H9 (cell line): ENCODE measurements around the gene POU2AF1. TPM values are rescaled to one million over a fixed set of nuclear protein-coding genes. Genes with fewer than 3 reads are reported as not detected.

ENCODE experiments used
- DNase-seq: peaks from one replicate; pipeline ENCODE4 v3.0.0-alpha.2; 2017
- H2AFZ ChIP-seq: one replicate; pipeline ENCODE4 v1.6.1; 2013; ENCODE audit warnings: mild to moderate bottlenecking, low read length, control low read depth, moderate library complexity
- H2AK5ac ChIP-seq: 2 replicates; pipeline ENCODE4 v1.6.1; 2013; ENCODE audit warnings: low read length, control low read depth, mixed read lengths; ENCODE audit not compliant: insufficient read length
- H2BK120ac ChIP-seq: one replicate; pipeline ENCODE4 v1.6.1; 2013; ENCODE audit warnings: low read depth, mild to moderate bottlenecking, low read length, control low read depth, inconsistent platforms; ENCODE audit not compliant: poor library complexity, severe bottlenecking
- H2BK12ac ChIP-seq: 2 replicates; pipeline ENCODE4 v1.6.1; 2013; ENCODE audit warnings: low read length, control low read depth, mixed read lengths, low read depth; ENCODE audit not compliant: insufficient read length
- H2BK15ac ChIP-seq: 2 replicates; pipeline ENCODE4 v1.6.1; 2013; ENCODE audit warnings: low read depth, low read length, control low read depth
- H2BK20ac ChIP-seq: one replicate; pipeline ENCODE4 v1.6.1; 2013; ENCODE audit warnings: low read depth, mild to moderate bottlenecking, low read length, control low read depth, inconsistent platforms; ENCODE audit not compliant: poor library complexity, severe bottlenecking
- H2BK5ac ChIP-seq: 2 replicates; pipeline ENCODE4 v1.6.1; 2013; ENCODE audit warnings: low read length, control low read depth, mixed read lengths; ENCODE audit not compliant: insufficient read length
- H3K14ac ChIP-seq: 2 replicates; pipeline ENCODE4 v1.6.1; 2013; ENCODE audit warnings: low read length, control low read depth; ENCODE audit not compliant: insufficient read depth
- H3K18ac ChIP-seq: 2 replicates; pipeline ENCODE4 v1.6.1; 2013; ENCODE audit warnings: low read depth, mild to moderate bottlenecking, mixed read lengths, low read length, control low read depth; ENCODE audit not compliant: insufficient read length
- H3K23ac ChIP-seq: 2 replicates; pipeline ENCODE4 v1.6.1; 2013; ENCODE audit warnings: low read length, control low read depth, mixed read lengths, low read depth; ENCODE audit not compliant: insufficient read length
- H3K23me2 ChIP-seq: 2 replicates; pipeline ENCODE4 v1.6.1; 2013; ENCODE audit warnings: low read depth, mild to moderate bottlenecking, mixed read lengths, low read length, control low read depth; ENCODE audit not compliant: insufficient read length, poor library complexity, severe bottlenecking
- H3K27ac ChIP-seq: 2 replicates; pipeline ENCODE4 v1.5.1; 2013; ENCODE audit warnings: low read length, control low read depth, mixed read lengths, low read depth; ENCODE audit not compliant: insufficient read length
- H3K27me3 ChIP-seq: 2 replicates; pipeline ENCODE4 v1.6.1; 2013; ENCODE audit warnings: low read length, control low read depth, inconsistent platforms; ENCODE audit not compliant: insufficient read depth
- H3K4ac ChIP-seq: 2 replicates; pipeline ENCODE4 v1.6.1; 2013; ENCODE audit warnings: low read depth, mild to moderate bottlenecking, control low read depth, inconsistent platforms, low read length, moderate library complexity
- H3K4me1 ChIP-seq: 2 replicates; pipeline ENCODE4 v1.6.1; 2013; ENCODE audit warnings: low read length, control low read depth, inconsistent platforms; ENCODE audit not compliant: insufficient read depth
- H3K4me2 ChIP-seq: 2 replicates; pipeline ENCODE4 v1.6.1; 2013; ENCODE audit warnings: low read length, control low read depth, mixed read lengths; ENCODE audit not compliant: insufficient read length, insufficient read depth
- H3K56ac ChIP-seq: 2 replicates; pipeline ENCODE4 v1.6.1; 2013; ENCODE audit warnings: low read depth, mild to moderate bottlenecking, mixed read lengths, low read length, control low read depth; ENCODE audit not compliant: insufficient read length
- H3K79me1 ChIP-seq: 2 replicates; pipeline ENCODE4 v1.6.1; 2013; ENCODE audit warnings: low read depth, mild to moderate bottlenecking, moderate library complexity, low read length, control low read depth, inconsistent platforms; ENCODE audit not compliant: insufficient read depth, poor library complexity, severe bottlenecking
- H3K79me2 ChIP-seq: 2 replicates; pipeline ENCODE4 v1.6.1; 2013; ENCODE audit warnings: low read length, control low read depth, inconsistent platforms; ENCODE audit not compliant: insufficient read depth
- H3K9ac ChIP-seq: 2 replicates; pipeline ENCODE4 v1.6.1; 2013; ENCODE audit warnings: low read length, control low read depth, mixed read lengths; ENCODE audit not compliant: insufficient read length; ENCODE audit errors: extremely low read depth
- H3K9me3 ChIP-seq: one replicate; pipeline ENCODE4 v1.6.1; 2013; ENCODE audit warnings: low read depth, low read length, inconsistent platforms; ENCODE audit not compliant: control insufficient read depth
- H3T11ph ChIP-seq: one replicate; pipeline ENCODE4 v1.6.1; 2013; ENCODE audit warnings: mild to moderate bottlenecking, low read length, control low read depth, inconsistent platforms
- H4K20me1 ChIP-seq: one replicate; pipeline ENCODE4 v1.6.1; 2013; ENCODE audit not compliant: control insufficient read depth, insufficient read length, insufficient read depth
- H4K5ac ChIP-seq: 2 replicates; pipeline ENCODE4 v1.6.1; 2013; ENCODE audit warnings: low read depth, mild to moderate bottlenecking, mixed read lengths, low read length, control low read depth; ENCODE audit not compliant: insufficient read length
- H4K8ac ChIP-seq: replicated peaks from 2 replicates; pipeline ENCODE4 v1.6.1; 2013; ENCODE audit warnings: low read length, control low read depth, mixed read lengths, low read depth; ENCODE audit not compliant: insufficient read length
- H4K91ac ChIP-seq: 2 replicates; pipeline ENCODE4 v1.6.1; 2013; ENCODE audit warnings: low read depth, mild to moderate bottlenecking, moderate library complexity, mixed read lengths, low read length, control low read depth; ENCODE audit not compliant: insufficient read length
- H3K27ac Mint-ChIP-seq, 3 experiments: 2 replicates in 2 of 3; 3 replicates in 1 of 3; pipeline ENCODE4 v1.8.0; 2020 to 2021; ENCODE audit warnings: mixed read lengths in 3 of 3, mild to moderate bottlenecking in 1 of 3, moderate library complexity in 1 of 3
- H3K27me3 Mint-ChIP-seq: 2 replicates; pipeline ENCODE4 v1.8.0; 2021; ENCODE audit warnings: low read depth, mild to moderate bottlenecking, moderate library complexity, mixed read lengths
- H3K36me3 Mint-ChIP-seq, 3 experiments: 2 replicates in 2 of 3; 3 replicates in 1 of 3; pipeline ENCODE4 v1.8.0; 2020 to 2021; ENCODE audit warnings: low read depth in 3 of 3, mixed read lengths in 3 of 3; ENCODE audit not compliant: insufficient read depth in 1 of 3
- H3K4me1 Mint-ChIP-seq, 2 experiments: 2 replicates each; pipeline ENCODE4 v1.8.0; 2020; ENCODE audit warnings: mixed read lengths in 2 of 2
- H3K4me3 Mint-ChIP-seq, 2 experiments: 2 replicates in 1 of 2; 3 replicates in 1 of 2; pipeline ENCODE4 v1.8.0; 2020 to 2021; ENCODE audit warnings: mild to moderate bottlenecking in 2 of 2, mixed read lengths in 2 of 2, moderate library complexity in 1 of 2
- H3K9me3 Mint-ChIP-seq, 2 experiments: 2 replicates in 1 of 2; 3 replicates in 1 of 2; pipeline ENCODE4 v1.8.0; 2020; ENCODE audit warnings: mild to moderate bottlenecking in 2 of 2, mixed read lengths in 2 of 2, moderate library complexity in 1 of 2
- CTCF ChIP-seq: fragments of 200-600 bp; sonication (generic); conservative IDR thresholded peaks from 3 replicates; pipeline ENCODE4 v1.8.0; 2021; ENCODE audit warnings: antibody characterized with exemption, mild to moderate bottlenecking
- WGBS: extraction: QIAGEN DNeasy Blood & Tissue Kit; methylation state at CpG from one replicate; pipeline ENCODE4 v1.1.7; 2013; ENCODE audit warnings: missing lambda C conversion rate, low lambda C conversion rate, mixed read lengths; ENCODE audit not compliant: insufficient read length; ENCODE audit errors: extremely low coverage; 5-methylcytosine and 5-hydroxymethylcytosine counted together
- total RNA-seq: library from RNA; stranded (reverse); gene quantifications from 2 replicates; pipeline ENCODE4 v1.2.1, GENCODE V29; 2021

POU2AF1 gene
- total RNA-seq, 1 experiment from 2014 or later, result not detected

- H3K23ac ChIP-seq, result no peak overlapping the region
- no peak overlapping the region for H2BK120ac ChIP-seq
- Mint-ChIP-seq H3K36me3 (no peaks in the 10 kb centered on the region; a peak in 1 of 7 replicates), H3K4me3 (no peak overlapping the region), H3K4me1 (peaks cover 16 to 19% of the 10 kb centered on the region in 2 experiments), H3K27ac (no peak overlapping the region), H3K9me3 (no peaks in the 10 kb centered on the region), H3K27me3 (no peaks in the 10 kb centered on the region)
- H3K4ac ChIP-seq, result no peak overlapping the region
- H2BK12ac ChIP-seq, result no peak overlapping the region
- H3K23me2 ChIP-seq, result no peaks in the 10 kb centered on the region
- no peak overlapping the region for H3K18ac ChIP-seq
- TF ChIP-seq CTCF, result no peak
- no peak overlapping the region for H3T11ph ChIP-seq
- H4K5ac ChIP-seq, result no peak overlapping the region
- no peaks in the 10 kb centered on the region for H4K20me1 ChIP-seq
- H2AFZ ChIP-seq, result no peak overlapping the region
- H3K9ac ChIP-seq, result no peak overlapping the region
- H4K91ac ChIP-seq, result no peak overlapping the region
- H3K9me3 ChIP-seq, result no peaks in the 10 kb centered on the region
- H3K4me1 ChIP-seq, result no peaks in the 10 kb centered on the region
- no peak overlapping the region for H2BK5ac ChIP-seq
- no peaks in the 10 kb centered on the region for H3K27me3 ChIP-seq
- H3K79me2 ChIP-seq, result no peaks in the 10 kb centered on the region
- no peak overlapping the region for H4K8ac ChIP-seq
- no peak overlapping the region for H3K14ac ChIP-seq
- no peak overlapping the region for H3K4me2 ChIP-seq
- no CpG with 5 or more reads among the region's 3 CpGs for WGBS
- H2BK15ac ChIP-seq, result no peak overlapping the region
- no peaks in the 10 kb centered on the region for H3K79me1 ChIP-seq
- H2BK20ac ChIP-seq, result no peak overlapping the region
- H3K56ac ChIP-seq, result no peak overlapping the region
- no peak overlapping the region for H2AK5ac ChIP-seq
- no peak for DNase-seq
- no peak overlapping the region for H3K27ac ChIP-seq
Measured at GRCh38 chr11:111414936-111415335, 35.9 kb upstream of the POU2AF1 start.
